GM10847 (cell line): Measurements from ENCODE around the gene PWWP2B.

Experiments used
- POLR2A ChIP-seq: IDR thresholded peaks from 2 replicates; pipeline ENCODE4 v1.6.1; 2011; ENCODE audit not compliant: insufficient read length; ENCODE audit errors: extremely low read depth

The PWWP2B gene

GRCh38 chr10:132464256-132465192 is 67.5 kb downstream of the PWWP2B start:
- no peak for TF ChIP-seq POLR2A

GRCh38 chr10:132465193-132465888 is 68.3 kb downstream of the PWWP2B start:
- no peak for TF ChIP-seq POLR2A

GRCh38 chr10:132465889-132466519 is 69.0 kb downstream of the PWWP2B start:
- TF ChIP-seq POLR2A, result no peak

DNA sequence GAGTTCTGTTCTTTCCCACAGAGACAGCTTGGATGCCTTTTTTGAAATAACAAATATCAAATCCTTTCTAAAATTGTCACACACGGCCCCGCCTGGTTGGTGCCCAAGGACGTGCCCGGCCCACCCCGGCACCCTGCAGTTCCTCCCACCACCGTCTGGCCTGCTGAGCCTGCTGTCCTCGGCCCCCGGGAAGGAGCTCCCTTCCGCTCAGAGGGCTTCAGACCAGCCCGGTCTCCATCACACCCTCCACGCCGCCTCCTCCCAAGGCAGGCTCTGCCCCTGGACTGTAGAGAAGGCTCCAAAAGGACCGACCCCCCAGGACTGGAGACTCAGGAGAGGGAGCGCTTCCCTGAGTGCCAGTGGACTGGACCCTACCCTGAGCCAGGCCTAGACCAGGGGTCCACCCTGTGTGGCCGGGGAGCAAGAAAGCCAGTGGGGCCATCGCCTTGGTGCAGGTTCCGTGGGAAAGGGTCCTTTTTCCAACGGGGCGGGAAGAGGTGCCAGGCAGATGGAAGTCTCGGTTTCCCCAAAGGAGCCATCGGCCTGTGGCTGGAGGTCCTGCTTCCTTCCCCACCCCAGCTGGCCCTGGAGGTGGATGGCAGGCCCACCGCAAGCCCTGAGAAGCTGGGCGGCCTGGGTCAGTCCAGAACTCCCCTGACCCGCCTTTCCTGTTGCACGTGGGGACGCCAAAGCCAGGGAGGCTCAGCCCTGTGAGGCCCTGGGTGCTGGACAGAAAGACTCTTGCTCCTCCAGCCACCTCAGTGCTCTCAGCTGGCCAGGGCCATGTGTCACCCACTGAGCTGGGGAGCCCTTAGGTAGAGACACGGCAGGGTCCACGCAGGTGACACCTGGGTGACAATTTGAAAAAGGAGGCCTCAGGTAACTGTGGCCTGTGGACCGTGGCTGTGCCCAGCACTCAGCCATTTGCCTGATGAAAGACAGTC is 69.8 kb downstream of the PWWP2B start:
- no peak for TF ChIP-seq POLR2A
